GM12864 (cell line): Measurements from ENCODE around the gene ZC3H18.
A peak's percentile ranks its signal among the peaks of the same experiment; 100 is the strongest.

ENCODE experiments used
- DNase-seq: peaks from one replicate; pipeline ENCODE4 v3.0.0-alpha.2; 2011; ENCODE audit warnings: low read depth
- H3K4me3 ChIP-seq: 2 replicates; pipeline ENCODE4 v1.5.1; 2011; ENCODE audit warnings: mild to moderate bottlenecking, low read depth, low read length, control low read depth
- CTCF ChIP-seq: IDR thresholded peaks from 2 replicates; pipeline ENCODE4 v1.5.1; 2011; ENCODE audit warnings: low read depth, mild to moderate bottlenecking, moderate library complexity, low read length, control low read depth, inconsistent platforms; ENCODE audit errors: missing control alignments

The ZC3H18 gene

GRCh38 chr16:88533381-88533917, 36.8 kb upstream of the ZC3H18 start:
- H3K4me3 ChIP-seq: no peak overlapping the region
- no peak for DNase-seq
- no peak for TF ChIP-seq CTCF

- H3K4me3 ChIP-seq: peak overlapping the region; percentile 77
- no peak for TF ChIP-seq CTCF
- peak; percentile 15 for DNase-seq
Observed at GRCh38 chr16:88533932-88534637, 36.1 kb upstream of the ZC3H18 start.

GRCh38 chr16:88534638-88535190, 35.5 kb upstream of the ZC3H18 start:
- DNase-seq: peak; percentile 12
- H3K4me3 ChIP-seq: peak overlapping the region; percentile 77

GRCh38 chr16:88535191-88535856, 34.9 kb upstream of the ZC3H18 start:
- TF ChIP-seq CTCF: no peak
- DNase-seq: no peak
- peak overlapping the region; percentile 77 for H3K4me3 ChIP-seq

More at GRCh38 chr16:88534638-88535190, 35.5 kb upstream of the ZC3H18 start:
- peak; percentile 28 for TF ChIP-seq CTCF

- DNase-seq: no peak
- TF ChIP-seq CTCF: no peak
- H3K4me3 ChIP-seq: no peak overlapping the region
Observed at GRCh38 chr16:88535857-88536222, 34.4 kb upstream of the ZC3H18 start.

GRCh38 chr16:88536510-88536909, 33.7 kb upstream of the ZC3H18 start:
- H3K4me3 ChIP-seq: no peak overlapping the region
- no peak for TF ChIP-seq CTCF
- DNase-seq: no peak
